Mesothelial cell of epicardium (in vitro differentiated cells): Measurements from ENCODE around the gene ANKDD1B. TPM values are rescaled to one million over a fixed set of nuclear protein-coding genes. Genes with fewer than 3 reads are reported as not detected.

Source experiments
- DNase-seq, 2 experiments: peaks; one replicate each; pipeline ENCODE4 v3.0.0; 2021; ENCODE audit warnings: low spot score in 2 of 2; ENCODE audit not compliant: unreplicated experiment in 2 of 2
- H3K27ac Mint-ChIP-seq: 2 replicates; pipeline ENCODE4 v1.8.0; 2021; ENCODE audit warnings: mixed read lengths
- H3K27me3 Mint-ChIP-seq: 2 replicates; pipeline ENCODE4 v1.8.0; 2021; ENCODE audit warnings: low read depth, mixed read lengths
- H3K36me3 Mint-ChIP-seq: 2 replicates; pipeline ENCODE4 v1.8.0; 2021; ENCODE audit warnings: mixed read lengths
- H3K4me1 Mint-ChIP-seq: 2 replicates; pipeline ENCODE4 v1.8.0; 2021; ENCODE audit warnings: mixed read lengths
- H3K4me3 Mint-ChIP-seq: 2 replicates; pipeline ENCODE4 v1.8.0; 2021; ENCODE audit warnings: mild to moderate bottlenecking, moderate library complexity, mixed read lengths
- H3K9me3 Mint-ChIP-seq: 2 replicates; pipeline ENCODE4 v1.8.0; 2021; ENCODE audit warnings: mixed read lengths
- CTCF ChIP-seq: fragments of 200-600 bp; sonication (generic); IDR thresholded peaks from one replicate; pipeline ENCODE4 v1.5.0; 2021; ENCODE audit warnings: antibody characterized with exemption; ENCODE audit not compliant: unreplicated experiment
- total RNA-seq: library from RNA; stranded (reverse); gene quantifications from 3 replicates; pipeline ENCODE4 v1.2.1, GENCODE V29; 2021

ANKDD1B gene
- total RNA-seq, 1 donor from 2014 or later = 1.1 TPM

GRCh38 chr5:75662061-75662460 is 50.8 kb downstream of the ANKDD1B start:
- Mint-ChIP-seq H3K4me3 (no peak overlapping the region), H3K27ac (no peak overlapping the region), H3K9me3 (no peaks in the 10 kb centered on the region), H3K4me1 (peaks cover 30% of the 10 kb centered on the region), H3K27me3 (no peaks in the 10 kb centered on the region), H3K36me3 (no peaks in the 10 kb centered on the region)
- no peak for DNase-seq
- TF ChIP-seq CTCF = no peak

GRCh38 chr5:75663579-75664284 is 52.5 kb downstream of the ANKDD1B start:
- Mint-ChIP-seq H3K36me3 (no peaks in the 10 kb centered on the region), H3K4me3 (no peak overlapping the region), H3K4me1 (peaks cover 31% of the 10 kb centered on the region), H3K9me3 (no peaks in the 10 kb centered on the region), H3K27ac (peak overlapping the region; percentile 68), H3K27me3 (no peaks in the 10 kb centered on the region)
- TF ChIP-seq CTCF = no peak
- DNase-seq = no peak

- H3K27ac Mint-ChIP-seq = no peak overlapping the region
- no peak for TF ChIP-seq CTCF
- DNase-seq = no peak
- H3K4me1 Mint-ChIP-seq = peaks cover 35% of the 10 kb centered on the region
- H3K9me3 Mint-ChIP-seq = no peaks in the 10 kb centered on the region
- H3K36me3 Mint-ChIP-seq = no peaks in the 10 kb centered on the region
- no peak overlapping the region for H3K4me3 Mint-ChIP-seq
- no peaks in the 10 kb centered on the region for H3K27me3 Mint-ChIP-seq
These were observed 53.7 kb downstream of the ANKDD1B start for GRCh38 chr5:75664979-75665378.

- H3K4me3 Mint-ChIP-seq = no peak overlapping the region
- no peaks in the 10 kb centered on the region for H3K9me3 Mint-ChIP-seq
- TF ChIP-seq CTCF = no peak
- peaks cover 2% of the 10 kb centered on the region for H3K36me3 Mint-ChIP-seq
- no peak overlapping the region for H3K27ac Mint-ChIP-seq
- peaks cover 48% of the 10 kb centered on the region for H3K4me1 Mint-ChIP-seq
- no peaks in the 10 kb centered on the region for H3K27me3 Mint-ChIP-seq
- no peak for DNase-seq
These were observed 55.5 kb downstream of the ANKDD1B start for GRCh38 chr5:75666801-75667200.

GRCh38 chr5:75667586-75667985 is 56.3 kb downstream of the ANKDD1B start:
- Mint-ChIP-seq H3K27ac (no peak overlapping the region), H3K36me3 (peaks cover 2% of the 10 kb centered on the region)
- no peak for DNase-seq

More at GRCh38 chr5:75667586-75667985, 56.3 kb downstream of the ANKDD1B start:
- no peak for TF ChIP-seq CTCF
- H3K9me3 Mint-ChIP-seq = no peaks in the 10 kb centered on the region
- H3K27me3 Mint-ChIP-seq = no peaks in the 10 kb centered on the region
- no peak overlapping the region for H3K4me3 Mint-ChIP-seq
- H3K4me1 Mint-ChIP-seq = peaks cover 45% of the 10 kb centered on the region
